DMS 273 (cell line): Measurements from ENCODE around the gene ITGA1.
"Not testable (repeated sequence)": the region's sequence is repeated elsewhere in the genome, so short reads cannot be mapped to it uniquely, and the experiment has no call there.

ENCODE experiments used
- DNase-seq: peaks from one replicate; lab custom pipeline; 2025; ENCODE audit not compliant: unreplicated experiment; lab: John Stamatoyannopoulos, UW

Gene ITGA1

DNA sequence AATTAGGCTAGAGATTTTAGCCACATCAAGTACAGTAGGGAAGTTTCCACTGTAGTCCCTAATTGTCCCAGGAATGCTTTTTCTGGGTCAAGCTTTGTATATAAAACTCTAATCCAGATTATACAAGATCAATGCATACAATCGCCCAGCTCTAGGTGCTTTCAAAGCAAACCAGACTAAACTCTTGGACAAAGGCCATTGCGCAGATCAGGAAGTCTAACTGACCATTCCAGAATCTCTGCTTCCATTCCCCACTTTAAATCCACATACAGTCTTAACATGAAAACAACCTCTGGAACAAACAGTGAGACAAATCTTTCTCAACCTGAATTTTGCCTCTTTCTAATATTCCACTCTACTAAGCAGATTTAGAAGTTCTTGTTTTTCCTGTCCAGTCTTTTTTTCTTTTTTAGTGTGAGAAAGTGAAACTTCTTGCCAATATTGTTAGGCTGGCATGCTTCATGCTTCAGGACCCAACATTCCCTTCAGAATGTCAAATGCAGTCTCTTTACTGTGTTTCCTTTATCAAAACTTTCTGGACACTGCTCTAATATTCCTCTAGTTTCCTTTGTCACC is 76.1 kb downstream of the ITGA1 start:
- no peak for DNase-seq

DNA sequence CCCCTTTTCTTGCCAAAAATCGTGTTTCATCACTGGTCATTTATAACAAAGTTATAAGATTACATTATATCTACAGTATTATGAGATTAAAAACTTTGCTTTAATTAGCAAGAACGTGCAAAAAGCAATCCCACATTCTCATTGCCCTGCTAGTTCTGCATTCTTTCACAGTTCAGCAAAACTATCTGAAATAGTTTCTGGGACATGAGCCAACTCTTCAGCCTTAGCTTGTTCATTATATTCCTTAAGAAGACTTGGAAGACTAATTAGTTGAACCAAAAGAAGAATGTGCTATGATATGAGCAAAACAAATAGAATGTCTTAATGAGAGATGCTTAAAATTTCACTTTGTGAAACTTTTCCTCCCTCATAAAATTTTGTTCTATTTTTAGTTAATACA is 76.7 kb downstream of the ITGA1 start:
- no peak for DNase-seq

- no peak for DNase-seq
Observed at GRCh38 chr5:52864884-52865283, 77.2 kb downstream of the ITGA1 start.

DNA sequence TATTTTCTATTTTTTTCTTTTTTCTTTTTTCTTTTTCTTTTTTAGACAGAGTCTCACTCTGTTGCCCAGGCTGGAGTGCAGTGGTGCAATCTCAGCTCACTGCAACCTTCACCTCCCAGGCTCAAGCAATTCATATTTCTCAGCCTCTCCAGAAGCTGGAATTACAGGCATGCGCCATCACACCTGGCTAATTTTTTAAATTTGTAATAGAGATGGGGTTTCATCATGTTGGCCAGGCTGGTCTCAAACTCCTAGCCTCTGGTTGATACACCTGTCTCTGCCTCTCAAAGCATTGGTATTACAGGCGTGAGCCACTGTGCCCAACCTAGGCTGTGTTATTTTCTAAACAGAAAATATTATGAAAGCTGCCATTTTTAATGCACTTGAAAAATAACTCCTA is 78.3 kb downstream of the ITGA1 start:
- DNase-seq: not testable (repeated sequence)

DNA sequence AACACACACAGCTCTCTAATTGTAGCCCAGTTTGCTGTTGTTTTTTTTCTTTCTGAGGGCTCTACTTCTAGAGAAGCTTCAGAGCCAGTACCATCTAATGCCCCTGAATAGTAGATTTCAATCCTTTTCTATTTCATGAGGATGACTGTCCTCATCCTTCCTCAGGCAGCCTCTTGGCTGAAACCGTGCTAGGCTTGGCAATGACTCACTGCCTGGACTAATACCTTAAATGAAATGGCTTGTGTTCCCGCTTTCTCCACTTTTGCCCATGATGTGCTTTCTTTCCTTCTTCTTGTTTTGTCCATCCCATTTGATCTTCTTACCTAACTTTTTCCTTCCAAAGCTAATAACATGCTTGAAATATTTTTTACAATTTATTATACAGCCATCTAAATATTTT is 80.1 kb downstream of the ITGA1 start:
- no peak for DNase-seq

DNA sequence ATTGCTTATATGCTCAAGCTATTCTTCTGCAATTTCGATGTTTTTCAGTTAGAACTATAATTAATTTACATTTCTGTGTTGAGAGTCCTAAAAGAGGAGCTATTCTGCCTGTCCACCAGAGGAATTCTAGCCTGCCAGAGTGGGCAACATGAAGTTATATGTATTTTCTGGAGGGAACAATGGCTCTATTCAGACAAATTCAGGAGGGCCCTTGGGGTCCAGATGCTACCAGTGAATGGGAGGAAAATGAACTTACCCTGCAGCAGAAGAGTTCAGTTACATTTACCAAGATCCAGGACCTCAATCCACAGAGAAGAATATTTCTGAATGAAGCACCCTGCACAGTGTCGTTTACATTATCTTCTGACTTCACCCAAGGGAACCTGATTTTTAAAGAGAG is 80.7 kb downstream of the ITGA1 start:
- no peak for DNase-seq

DNA sequence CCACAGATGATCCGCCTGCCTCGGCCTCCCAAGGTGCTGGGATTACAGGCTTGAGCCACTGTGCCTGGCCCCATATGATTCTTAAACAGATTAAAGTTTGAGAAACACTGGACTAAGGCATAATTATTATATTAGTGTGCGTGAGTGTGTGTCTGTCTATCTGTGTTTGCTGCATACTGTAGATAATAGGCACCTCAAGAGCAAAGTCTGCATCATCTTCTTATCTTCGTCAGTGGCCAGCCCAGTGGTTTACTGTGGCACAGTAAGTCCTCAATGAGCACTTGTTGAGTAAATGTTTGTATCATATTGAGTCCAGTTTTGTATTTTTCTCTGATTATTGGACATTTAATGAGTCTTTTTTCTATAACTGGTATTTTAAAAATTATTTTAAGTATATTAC is 81.7 kb downstream of the ITGA1 start:
- DNase-seq: no peak

DNA sequence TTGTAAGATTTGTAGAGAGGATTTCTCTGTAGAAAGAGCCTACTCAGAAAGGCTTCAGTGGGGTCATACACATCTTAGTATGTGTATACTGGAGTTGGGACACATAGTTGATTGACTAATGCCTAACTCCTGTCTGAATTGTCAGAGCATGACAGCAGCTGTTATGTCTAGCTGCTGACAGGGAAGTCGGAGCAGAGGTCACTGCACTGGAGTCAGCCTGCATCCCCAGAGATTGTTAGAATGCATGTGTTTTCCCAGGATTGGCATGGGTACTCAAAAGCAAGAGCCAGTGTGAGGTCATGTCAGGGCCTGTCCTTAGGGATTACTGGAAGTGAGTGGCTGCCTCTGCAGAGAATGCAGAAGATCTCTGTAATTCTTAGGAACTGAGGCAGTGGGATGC is 82.7 kb downstream of the ITGA1 start:
- DNase-seq: no peak

GRCh38 chr5:52875827-52876226 is 88.1 kb downstream of the ITGA1 start:
- DNase-seq: no peak

DNA sequence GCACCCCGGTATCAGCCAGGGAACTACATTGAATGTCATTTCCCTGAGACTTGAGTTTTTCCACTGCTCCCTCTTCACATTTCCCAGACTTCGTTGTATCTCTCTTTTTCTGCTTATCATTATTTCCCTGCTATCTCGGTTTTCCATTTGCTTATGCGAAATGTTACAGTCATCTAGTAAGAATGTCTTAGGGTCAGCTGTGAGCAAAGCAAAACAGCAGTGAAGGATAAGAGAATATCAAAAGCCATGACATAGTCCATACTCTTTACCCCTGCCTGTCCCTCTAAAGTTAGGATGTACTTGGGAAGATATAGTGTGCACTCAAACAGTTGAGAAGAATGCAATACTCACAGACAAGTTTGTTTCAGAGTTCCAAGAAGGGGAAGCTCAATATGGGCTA is 88.7 kb downstream of the ITGA1 start:
- DNase-seq: no peak

DNA sequence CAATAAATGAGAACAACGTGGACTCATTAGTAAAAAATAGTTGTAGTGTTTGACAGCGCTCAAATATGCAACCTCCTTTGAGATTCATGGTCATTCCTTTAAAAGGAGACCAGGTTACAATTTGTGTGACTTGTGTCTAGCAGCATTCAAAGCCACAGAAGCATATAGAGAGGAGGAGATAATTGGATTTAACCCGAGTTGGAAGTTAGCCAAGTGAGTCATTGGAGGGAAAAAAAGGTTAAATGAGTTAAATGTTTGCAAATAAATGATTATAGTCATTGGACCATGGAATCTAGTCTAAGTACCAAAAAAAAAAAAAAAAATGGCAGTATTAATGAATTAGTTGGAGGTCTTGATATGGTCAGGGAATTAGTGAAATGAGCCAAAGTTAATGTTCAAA is 90.9 kb downstream of the ITGA1 start:
- DNase-seq: no peak

GRCh38 chr5:52880541-52880940 is 92.8 kb downstream of the ITGA1 start:
- DNase-seq: no peak

DNA sequence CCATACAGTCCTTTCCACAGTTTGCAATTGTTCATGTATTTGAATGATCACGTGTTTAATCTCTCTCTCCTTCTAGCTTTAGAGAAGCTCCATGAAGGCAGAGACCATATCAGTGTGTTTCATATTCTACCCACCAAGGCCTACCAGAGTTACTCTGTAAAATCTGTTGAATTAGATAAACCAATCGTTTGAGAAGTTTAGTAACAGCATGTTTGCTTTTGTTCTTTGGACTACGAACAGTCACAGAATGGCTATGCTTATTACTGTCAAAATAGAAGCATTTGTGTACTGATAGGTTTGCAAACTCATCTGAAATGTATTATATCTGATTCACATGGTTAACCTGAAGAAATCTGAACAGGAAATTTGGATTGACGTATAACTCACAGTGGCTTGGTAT is 93.8 kb downstream of the ITGA1 start:
- DNase-seq: no peak

DNA sequence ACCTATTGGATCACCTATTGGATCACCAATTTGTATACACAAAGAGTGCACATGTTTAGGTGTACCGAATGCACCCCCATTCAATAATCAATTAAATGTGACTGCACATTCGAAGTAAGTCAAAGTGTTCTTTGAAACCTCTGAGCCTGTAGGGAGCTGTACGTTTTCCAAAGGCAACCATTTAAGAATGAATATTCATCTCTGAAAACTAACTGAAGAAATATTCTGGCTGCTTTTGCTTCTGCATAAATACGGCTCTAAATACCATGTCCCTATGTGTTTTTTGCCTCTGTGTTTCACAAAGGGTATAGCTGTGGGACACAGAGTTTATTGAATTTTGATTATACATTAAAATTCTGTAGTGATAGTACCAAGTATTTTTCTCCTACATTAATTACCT is 95.4 kb downstream of the ITGA1 start:
- DNase-seq: no peak

DNA sequence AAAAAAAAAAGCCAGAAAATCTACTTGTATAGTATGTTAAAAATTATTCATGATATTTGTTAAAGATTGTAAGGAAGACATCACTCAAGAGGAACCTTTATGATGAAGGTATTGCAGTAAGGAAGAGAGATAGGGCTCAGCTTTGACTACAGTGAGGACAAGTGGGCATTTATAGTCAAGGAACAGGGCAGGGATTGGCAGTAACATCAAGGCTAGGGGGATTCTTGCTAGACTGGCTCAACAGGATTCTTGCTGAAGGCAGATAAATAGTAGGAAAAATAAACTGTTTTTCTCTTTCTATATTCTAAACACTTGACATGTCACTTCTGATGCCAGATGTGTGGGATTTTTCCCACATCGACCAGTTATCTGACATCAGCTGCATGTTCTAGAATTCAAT is 96.7 kb downstream of the ITGA1 start:
- DNase-seq: no peak

DNA sequence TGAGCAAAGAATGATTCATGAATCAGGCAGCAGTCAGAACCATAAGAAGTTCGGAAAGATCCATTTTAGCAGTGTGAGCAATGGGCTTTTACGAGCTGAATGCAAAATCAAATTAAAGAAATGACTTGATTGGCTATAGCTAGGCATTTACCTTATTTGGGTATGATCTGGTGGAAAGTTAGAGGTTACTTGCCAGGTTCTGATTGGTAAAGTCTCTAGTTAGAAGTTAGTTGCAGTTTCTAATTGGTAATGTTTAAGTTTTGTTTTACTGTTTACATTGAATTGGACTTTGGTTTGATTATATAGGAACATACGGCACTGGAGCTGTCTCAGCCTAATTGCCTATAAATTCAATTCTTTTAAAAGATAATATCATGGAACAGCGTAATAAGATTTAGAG is 97.9 kb downstream of the ITGA1 start:
- no peak for DNase-seq

GRCh38 chr5:52886206-52886605 is 98.5 kb downstream of the ITGA1 start:
- DNase-seq: no peak

GRCh38 chr5:52887066-52887465 is 99.3 kb downstream of the ITGA1 start:
- no peak for DNase-seq

DNA sequence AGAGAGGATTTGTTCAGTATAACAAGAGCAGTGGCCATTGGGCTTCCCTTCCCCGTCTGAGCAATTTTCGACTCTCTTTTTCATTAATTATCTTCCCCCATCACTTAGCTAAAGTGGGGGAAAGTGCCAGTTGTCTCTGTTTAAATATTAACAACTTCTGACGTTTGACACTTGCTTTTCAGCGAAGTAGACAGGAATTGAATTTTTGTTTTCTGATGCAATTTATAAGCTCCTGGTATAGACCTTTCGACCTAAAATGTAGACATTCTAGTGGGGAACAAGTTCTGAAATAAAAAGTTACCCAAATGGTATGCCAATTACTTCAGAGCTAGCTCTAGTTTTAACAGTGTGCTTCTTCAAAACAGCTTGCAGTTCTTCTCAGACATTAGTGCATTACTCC is 100.6 kb downstream of the ITGA1 start:
- no peak for DNase-seq

DNA sequence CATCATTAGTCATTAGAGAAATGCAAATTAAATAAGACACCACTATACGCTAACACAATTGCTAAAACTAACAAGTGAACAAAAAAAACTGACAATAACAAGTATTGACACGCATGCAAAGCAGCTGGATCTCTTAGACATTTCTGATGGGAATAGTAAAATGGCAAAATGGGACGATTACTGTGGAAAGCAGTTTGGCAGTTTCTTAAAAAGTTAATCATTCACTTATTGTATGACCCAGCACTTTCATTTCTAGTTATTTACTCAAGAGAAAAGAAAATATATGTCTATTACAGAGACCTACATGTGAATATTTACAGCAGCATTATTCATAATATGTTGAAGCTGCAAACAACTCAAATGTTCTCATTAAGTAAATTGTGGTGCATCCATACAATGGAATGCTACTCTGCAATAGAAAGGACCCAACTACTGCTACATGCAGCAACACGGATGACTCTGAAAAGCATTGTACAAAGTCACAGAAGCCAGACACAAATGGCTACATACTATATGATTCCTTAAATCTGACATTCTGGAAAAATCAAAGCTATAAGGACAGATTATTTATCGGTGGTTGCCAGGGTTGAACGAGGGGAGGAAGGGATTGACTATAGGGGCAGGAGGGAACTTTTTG is 104.6 kb downstream of the ITGA1 start:
- no peak for DNase-seq

- no peak for DNase-seq
Observed at GRCh38 chr5:52893105-52893504, 105.4 kb downstream of the ITGA1 start.

GRCh38 chr5:52893863-52894262 is 106.1 kb downstream of the ITGA1 start:
- no peak for DNase-seq

DNA sequence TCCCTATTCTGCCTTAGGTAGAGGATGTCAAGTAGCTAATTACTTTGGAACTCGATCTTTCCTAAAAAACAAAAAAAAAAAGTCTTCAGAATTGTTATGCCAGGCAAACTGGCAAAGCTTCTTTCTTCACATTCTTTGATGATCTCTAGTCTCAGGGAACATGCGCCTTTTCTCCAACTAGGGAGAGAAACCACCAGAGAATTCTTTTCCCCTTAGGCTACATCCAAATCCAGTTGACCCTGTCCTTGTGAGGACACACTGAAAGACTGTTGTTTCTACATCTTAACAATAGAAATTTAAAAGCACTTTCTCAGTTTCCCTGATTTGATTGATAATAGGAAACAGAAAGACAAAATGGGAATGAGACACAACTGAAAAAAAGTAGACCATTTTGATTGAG is 106.7 kb downstream of the ITGA1 start:
- no peak for DNase-seq
